Prostate gland (tissue), 2 donors: Measurements from ENCODE around the gene CTNNA3. TPM values are rescaled to one million over a fixed set of nuclear protein-coding genes. Genes with fewer than 3 reads are reported as not detected.

Source experiments
- DNase-seq: peaks from one replicate; pipeline ENCODE4 v3.0.0-alpha.2; 2019; ENCODE audit warnings: low spot score
- H3K27ac ChIP-seq, 2 donors: fragments of 200-600 bp; sonication (generic); 2 replicates each; pipeline ENCODE4 v1.5.1; 2017 to 2019
- H3K27me3 ChIP-seq: fragments of 200-600 bp; sonication (generic); replicated peaks from 2 replicates; pipeline ENCODE4 v1.5.1; 2019; ENCODE audit not compliant: insufficient read depth
- H3K36me3 ChIP-seq, 2 donors: fragments of 200-600 bp; sonication (generic); 1 replicate in 1 of 2; 2 replicates in 1 of 2; pipeline versions ENCODE4 v1.5.1 to v1.8.1; 2017 to 2019
- H3K4me1 ChIP-seq: fragments of 200-600 bp; sonication (generic); replicated peaks from 2 replicates; pipeline ENCODE4 v1.5.1; 2019
- H3K4me3 ChIP-seq, 2 donors: fragments of 200-600 bp; sonication (generic); 2 replicates each; pipeline ENCODE4 v1.5.1; 2017 to 2019
- H3K9me3 ChIP-seq: fragments of 200-600 bp; sonication (generic); 2 replicates; pipeline ENCODE4 v1.5.1; 2017
- POLR2A ChIP-seq: fragments of 450-650 bp; IDR thresholded peaks from one replicate; pipeline ENCODE4 v1.6.1; 2016; ENCODE audit warnings: antibody characterized with exemption, mild to moderate bottlenecking
- POLR2AphosphoS5 ChIP-seq: sonication (generic); formaldehyde crosslinking; IDR thresholded peaks from one replicate; pipeline ENCODE4 v1.6.1; 2017; ENCODE audit warnings: antibody characterized with exemption
- WGBS: methylation state at CpG from one replicate; pipeline ENCODE4 v1.1.5; 2018; 5-methylcytosine and 5-hydroxymethylcytosine counted together
- intact Hi-C: fragments of 100-400 bp; cut with DNase I; formaldehyde crosslinking; loops from one replicate; pipeline ENCODE4 v1.14.2; 2022
- total RNA-seq, 2 donors: library from RNA; depleted of rRNA; stranded (reverse); fragments of >200 nt; gene quantifications; one replicate each; pipeline ENCODE4 v1.1.0, GENCODE V29; 2016
- TF ChIP-seq, protein P1 (sequence below), 4 experiments: fragments of 200-600 bp in 2 of 4; fragments of 450-650 bp in 2 of 4; sonication (generic) in 2 of 4; IDR thresholded peaks; 1 replicate in 3 of 4; 2 replicates in 1 of 4; pipeline ENCODE4 v1.5.1; 2016 to 2019; ENCODE audit warnings: antibody characterized with exemption in 4 of 4, mild to moderate bottlenecking in 2 of 4, moderate library complexity in 2 of 4

The CTNNA3 gene
- total RNA-seq, 2 donors from 2014 or later: 0.27 to 7.2 TPM

DNA sequence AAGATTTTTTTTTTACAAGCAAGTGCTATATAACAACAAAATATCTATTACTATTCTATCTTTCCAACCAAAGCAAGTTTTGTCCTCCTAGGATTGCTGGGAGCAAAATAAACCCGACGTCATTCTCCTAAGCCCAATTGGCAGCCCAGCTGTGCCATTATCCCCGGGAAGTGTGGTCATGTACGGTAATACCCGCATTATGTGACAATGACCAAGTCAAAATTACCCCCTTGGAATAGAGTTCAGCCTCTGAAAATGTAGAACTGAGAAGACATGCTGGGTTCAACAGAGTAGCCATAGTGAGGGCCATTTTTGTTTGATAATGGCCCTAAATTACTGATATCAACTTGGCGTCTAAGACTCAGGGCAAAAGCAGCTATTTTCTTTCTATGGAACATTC, 554.7 kb downstream of the CTNNA3 start:
- H3K4me1 ChIP-seq: no peaks in the 10 kb centered on the region
- H3K36me3 ChIP-seq: no peaks in the 10 kb centered on the region
- H3K9me3 ChIP-seq: no peaks in the 10 kb centered on the region
- H3K27ac ChIP-seq: no peak overlapping the region
- H3K4me3 ChIP-seq: no peak overlapping the region
- H3K27me3 ChIP-seq: no peaks in the 10 kb centered on the region
- TF ChIP-seq POLR2AphosphoS5 (no peak), POLR2A (no peak)
- TF ChIP-seq, protein P1, sequence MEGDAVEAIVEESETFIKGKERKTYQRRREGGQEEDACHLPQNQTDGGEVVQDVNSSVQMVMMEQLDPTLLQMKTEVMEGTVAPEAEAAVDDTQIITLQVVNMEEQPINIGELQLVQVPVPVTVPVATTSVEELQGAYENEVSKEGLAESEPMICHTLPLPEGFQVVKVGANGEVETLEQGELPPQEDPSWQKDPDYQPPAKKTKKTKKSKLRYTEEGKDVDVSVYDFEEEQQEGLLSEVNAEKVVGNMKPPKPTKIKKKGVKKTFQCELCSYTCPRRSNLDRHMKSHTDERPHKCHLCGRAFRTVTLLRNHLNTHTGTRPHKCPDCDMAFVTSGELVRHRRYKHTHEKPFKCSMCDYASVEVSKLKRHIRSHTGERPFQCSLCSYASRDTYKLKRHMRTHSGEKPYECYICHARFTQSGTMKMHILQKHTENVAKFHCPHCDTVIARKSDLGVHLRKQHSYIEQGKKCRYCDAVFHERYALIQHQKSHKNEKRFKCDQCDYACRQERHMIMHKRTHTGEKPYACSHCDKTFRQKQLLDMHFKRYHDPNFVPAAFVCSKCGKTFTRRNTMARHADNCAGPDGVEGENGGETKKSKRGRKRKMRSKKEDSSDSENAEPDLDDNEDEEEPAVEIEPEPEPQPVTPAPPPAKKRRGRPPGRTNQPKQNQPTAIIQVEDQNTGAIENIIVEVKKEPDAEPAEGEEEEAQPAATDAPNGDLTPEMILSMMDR (IDR thresholded peaks at IDR 0.05): no peak
- intact Hi-C loops: no loop called here
- no peak for DNase-seq
- WGBS: 72% methylated on average over 6 of the region's 6 CpGs

DNA sequence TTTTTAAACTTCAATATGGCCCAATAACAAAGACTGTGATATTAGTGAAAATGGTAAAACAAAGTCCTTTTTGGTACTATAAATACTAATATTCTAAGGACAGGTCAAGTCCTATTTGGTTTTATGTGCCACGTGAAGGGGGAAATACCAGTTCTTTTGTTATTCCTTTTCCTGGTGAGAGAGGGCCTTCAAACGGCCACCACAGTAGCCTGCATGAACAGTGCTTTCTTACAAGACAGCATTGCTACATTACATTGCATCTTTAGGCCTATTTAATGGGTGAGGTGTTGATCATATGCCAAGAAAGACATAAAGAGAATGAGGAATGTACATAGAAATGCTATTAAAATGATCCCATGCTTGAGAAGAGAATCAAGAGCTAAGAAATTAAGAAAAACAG, 555.4 kb downstream of the CTNNA3 start:
- H3K27ac ChIP-seq: no peak overlapping the region
- H3K27me3 ChIP-seq: no peaks in the 10 kb centered on the region
- TF ChIP-seq, protein P1 (IDR thresholded peaks at IDR 0.05): no peak
- TF ChIP-seq POLR2A (no peak), POLR2AphosphoS5 (no peak)
- DNase-seq: no peak
- no peaks in the 10 kb centered on the region for H3K9me3 ChIP-seq
- intact Hi-C loops: no loop called here
- no peaks in the 10 kb centered on the region for H3K4me1 ChIP-seq
- H3K36me3 ChIP-seq: no peaks in the 10 kb centered on the region
- 23% methylated on average over 2 of the region's 2 CpGs for WGBS
- H3K4me3 ChIP-seq: no peak overlapping the region

DNA sequence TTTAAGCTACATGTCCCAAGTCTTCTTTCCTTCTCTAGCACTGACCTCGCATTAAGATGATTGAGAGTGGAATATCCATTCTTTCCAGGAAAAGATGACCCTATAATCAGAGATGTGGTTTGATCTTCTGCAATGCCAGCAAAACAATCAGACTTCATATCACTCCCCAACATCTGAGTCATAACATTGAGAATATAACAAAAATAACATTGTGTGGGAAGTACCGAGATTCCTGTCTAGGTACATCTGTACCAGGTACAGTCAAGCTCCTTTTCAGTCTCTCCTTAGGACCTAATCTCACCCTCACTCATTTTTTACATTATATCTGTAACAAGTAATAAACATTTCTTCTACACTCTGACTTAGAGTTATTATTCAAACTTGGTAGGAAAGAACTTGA, 568.6 kb downstream of the CTNNA3 start:
- no peak for DNase-seq
- intact Hi-C loops: no loop called here
- H3K9me3 ChIP-seq: no peaks in the 10 kb centered on the region
- no peak for TF ChIP-seq POLR2A
- TF ChIP-seq, protein P1 (IDR thresholded peaks at IDR 0.05): no peak
- no peak for TF ChIP-seq POLR2AphosphoS5
- H3K27ac ChIP-seq: no peak overlapping the region
- no peaks in the 10 kb centered on the region for H3K36me3 ChIP-seq
- H3K27me3 ChIP-seq: no peaks in the 10 kb centered on the region
- no peak overlapping the region for H3K4me3 ChIP-seq
- H3K4me1 ChIP-seq: no peaks in the 10 kb centered on the region
- 75% methylated on average over 2 of the region's 2 CpGs for WGBS

DNA sequence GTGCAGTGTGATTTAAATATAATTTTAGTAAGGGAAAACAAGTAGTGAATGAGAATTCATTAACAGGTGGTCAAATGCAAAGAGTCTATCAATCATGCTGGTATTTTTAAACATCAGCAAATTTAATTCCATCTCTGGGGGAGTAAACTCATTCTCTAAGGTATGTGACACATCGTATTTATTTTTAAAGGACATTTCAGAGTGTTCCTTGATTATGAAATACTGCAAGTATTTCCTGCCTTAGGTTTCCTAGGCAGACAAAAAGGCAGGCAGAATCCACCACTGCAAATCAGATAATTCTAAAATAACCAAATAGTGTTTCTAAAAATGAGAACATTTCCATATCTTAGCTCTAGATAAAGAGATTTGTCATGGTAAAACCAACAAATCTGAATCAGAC, 576.3 kb downstream of the CTNNA3 start:
- Histone ChIP-seq H3K27me3 (no peaks in the 10 kb centered on the region), H3K27ac (no peak overlapping the region), H3K4me1 (no peaks in the 10 kb centered on the region), H3K4me3 (no peak overlapping the region), H3K9me3 (no peaks in the 10 kb centered on the region), H3K36me3 (no peaks in the 10 kb centered on the region)
- intact Hi-C loops: no loop called here
- 14% methylated on average over 1 of the region's 1 CpG for WGBS
- no peak for TF ChIP-seq POLR2A
- TF ChIP-seq, protein P1 (IDR thresholded peaks at IDR 0.05): no peak
- TF ChIP-seq POLR2AphosphoS5: no peak
- no peak for DNase-seq

DNA sequence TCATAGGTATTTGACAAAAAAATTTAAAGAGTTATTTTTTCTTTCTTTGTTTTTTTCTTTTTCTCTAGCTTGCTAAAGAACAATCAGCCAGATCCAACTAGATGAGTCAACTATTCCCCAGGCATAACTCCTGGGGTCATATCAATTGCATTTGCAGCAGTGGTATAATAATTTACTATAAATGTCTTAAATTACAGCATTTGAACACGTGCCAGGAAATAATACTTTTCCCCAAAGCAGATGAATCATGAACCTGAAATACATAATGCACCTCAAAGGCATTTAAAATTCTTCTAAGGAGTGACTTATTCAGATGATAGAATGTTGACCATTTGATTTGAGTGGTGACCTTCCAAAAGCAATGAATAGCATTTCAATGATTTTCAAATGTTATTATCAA, 580.0 kb downstream of the CTNNA3 start:
- DNase-seq: no peak
- Histone ChIP-seq H3K27me3 (no peaks in the 10 kb centered on the region), H3K4me1 (no peaks in the 10 kb centered on the region), H3K9me3 (no peaks in the 10 kb centered on the region), H3K4me3 (no peak overlapping the region), H3K36me3 (no peaks in the 10 kb centered on the region), H3K27ac (no peak overlapping the region)
- WGBS: 21% methylated on average over 1 of the region's 1 CpG
- intact Hi-C loops: no loop called here
- TF ChIP-seq POLR2A: no peak
- TF ChIP-seq, protein P1 (IDR thresholded peaks at IDR 0.05): no peak
- no peak for TF ChIP-seq POLR2AphosphoS5
